ENCODE data around the gene MEA1. TPM values are rescaled to one million over a fixed set of nuclear protein-coding genes. Genes with fewer than 3 reads are reported as not detected.

MEA1 gene
- total RNA-seq, 3 donors from 2014 or later (not counting 1 experiment from before 2014, with no cell fraction given): 29.6 to 34.3 (median 34.2) TPM

DNA sequence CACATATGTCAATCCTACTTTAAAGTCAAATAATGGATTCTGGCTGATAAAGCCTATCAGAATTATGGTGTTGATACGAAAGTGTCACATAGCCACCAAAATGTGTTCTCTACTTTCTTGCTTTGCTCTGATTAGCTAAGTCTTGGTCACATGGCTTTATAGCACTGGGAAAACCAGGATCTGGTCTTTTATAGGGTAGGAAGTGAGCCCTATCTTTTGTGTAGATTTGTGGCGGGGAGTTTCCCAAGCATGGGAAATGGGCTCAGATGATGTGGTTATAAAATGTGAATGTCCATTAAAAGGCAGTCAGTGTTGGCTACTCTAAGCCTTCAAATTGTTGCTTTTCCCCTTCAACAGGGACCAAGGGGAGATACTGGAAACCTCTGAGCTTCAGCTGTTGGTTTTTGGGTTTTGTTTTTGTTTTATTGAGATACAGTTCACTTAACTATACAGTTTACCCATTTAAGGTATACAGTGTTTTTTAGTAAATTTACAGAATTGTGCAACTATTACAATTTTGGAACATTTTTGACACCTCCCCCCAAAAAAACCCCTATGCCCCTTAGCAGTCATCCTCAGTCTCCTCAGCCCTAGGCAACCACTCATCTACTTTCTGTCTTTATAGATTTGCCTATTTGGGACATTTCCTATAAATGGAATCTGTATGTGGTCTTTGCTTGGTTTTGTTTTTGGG lies 19.9 kb upstream of the MEA1 start:
- peaks cover 0 to 6% of the 10 kb centered on the region in 2 donors for H3K4me1 Mint-ChIP-seq
- 100% methylated on average over 2 of the region's 2 CpGs for WGBS (ENCODE audit: insufficient coverage)
- H3K36me3 ChIP-seq (ENCODE audit: control insufficient read depth, insufficient read depth, low read length): peaks cover 45% of the 10 kb centered on the region

DNA sequence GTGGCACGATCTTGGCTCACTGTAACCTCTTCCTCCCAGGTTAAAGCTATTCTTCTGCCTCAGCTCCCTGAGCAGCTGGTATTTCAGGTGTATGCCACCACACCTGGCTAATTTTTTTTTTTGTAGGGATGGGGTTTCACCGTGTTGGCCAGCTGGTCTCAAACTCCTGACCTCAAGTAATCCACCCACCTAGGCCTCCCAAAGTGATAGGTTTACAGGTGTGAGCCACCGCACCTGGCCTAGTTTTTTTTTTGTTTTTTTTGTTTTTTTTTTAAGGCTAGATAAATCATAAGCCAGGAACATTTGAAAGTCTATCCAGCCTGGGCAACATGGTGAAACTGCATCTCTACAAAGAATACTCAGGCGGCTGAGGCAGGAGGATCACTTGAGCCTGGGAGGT lies 18.6 kb upstream of the MEA1 start:
- no peak overlapping the region for H3K27ac ChIP-seq (ENCODE audit: low read length)
- DNase-seq (no peak), ATAC-seq (no peak)
- H3K4me1 ChIP-seq (ENCODE audit: control insufficient read depth, insufficient read depth, low read length): no peaks in the 10 kb centered on the region
- Mint-ChIP-seq H3K4me1 (peaks cover 0 to 6% of the 10 kb centered on the region in 2 donors), H3K36me3 (peaks cover 8% of the 10 kb centered on the region), H3K27me3 (ENCODE audit: low read depth in 2 of 2) (no peaks in the 10 kb centered on the region), H3K4me3 (no peak overlapping the region), H3K9me3 (no peaks in the 10 kb centered on the region), H3K27ac (no peak overlapping the region)
- intact Hi-C loops (cut with micrococcal nuclease): no loop called here
- H3K27me3 ChIP-seq (ENCODE audit: control insufficient read depth, insufficient read depth, low read length): no peaks in the 10 kb centered on the region
- TF ChIP-seq, protein P1, sequence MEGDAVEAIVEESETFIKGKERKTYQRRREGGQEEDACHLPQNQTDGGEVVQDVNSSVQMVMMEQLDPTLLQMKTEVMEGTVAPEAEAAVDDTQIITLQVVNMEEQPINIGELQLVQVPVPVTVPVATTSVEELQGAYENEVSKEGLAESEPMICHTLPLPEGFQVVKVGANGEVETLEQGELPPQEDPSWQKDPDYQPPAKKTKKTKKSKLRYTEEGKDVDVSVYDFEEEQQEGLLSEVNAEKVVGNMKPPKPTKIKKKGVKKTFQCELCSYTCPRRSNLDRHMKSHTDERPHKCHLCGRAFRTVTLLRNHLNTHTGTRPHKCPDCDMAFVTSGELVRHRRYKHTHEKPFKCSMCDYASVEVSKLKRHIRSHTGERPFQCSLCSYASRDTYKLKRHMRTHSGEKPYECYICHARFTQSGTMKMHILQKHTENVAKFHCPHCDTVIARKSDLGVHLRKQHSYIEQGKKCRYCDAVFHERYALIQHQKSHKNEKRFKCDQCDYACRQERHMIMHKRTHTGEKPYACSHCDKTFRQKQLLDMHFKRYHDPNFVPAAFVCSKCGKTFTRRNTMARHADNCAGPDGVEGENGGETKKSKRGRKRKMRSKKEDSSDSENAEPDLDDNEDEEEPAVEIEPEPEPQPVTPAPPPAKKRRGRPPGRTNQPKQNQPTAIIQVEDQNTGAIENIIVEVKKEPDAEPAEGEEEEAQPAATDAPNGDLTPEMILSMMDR (IDR thresholded peaks at IDR 0.05): no peak
- no peak overlapping the region for H3K4me3 ChIP-seq (ENCODE audit: low read length)
- 89% methylated on average over 3 of the region's 4 CpGs for WGBS (ENCODE audit: insufficient coverage)
- peaks cover 44% of the 10 kb centered on the region for H3K36me3 ChIP-seq (ENCODE audit: control insufficient read depth, insufficient read depth, low read length)
- no peaks in the 10 kb centered on the region for H3K9me3 ChIP-seq (ENCODE audit: control insufficient read depth, insufficient read depth, low read length)

More for the DNA sequence above, 19.9 kb upstream of the MEA1 start:
- no peak for ATAC-seq
- TF ChIP-seq, protein P1 (IDR thresholded peaks at IDR 0.05): no peak
- Histone ChIP-seq H3K4me1 (ENCODE audit: control insufficient read depth, insufficient read depth, low read length) (no peaks in the 10 kb centered on the region), H3K27ac (ENCODE audit: low read length) (no peak overlapping the region), H3K27me3 (ENCODE audit: control insufficient read depth, insufficient read depth, low read length) (no peaks in the 10 kb centered on the region), H3K4me3 (ENCODE audit: low read length) (no peak overlapping the region), H3K9me3 (ENCODE audit: control insufficient read depth, insufficient read depth, low read length) (no peaks in the 10 kb centered on the region)
- intact Hi-C loops (cut with micrococcal nuclease): no loop called here
- no peaks in the 10 kb centered on the region for H3K27me3 Mint-ChIP-seq (ENCODE audit: low read depth in 2 of 2)
- H3K36me3 Mint-ChIP-seq: no peaks in the 10 kb centered on the region
- H3K9me3 Mint-ChIP-seq: no peaks in the 10 kb centered on the region
- peak overlapping the region; percentile 6 to 30 for H3K27ac Mint-ChIP-seq
- no peak overlapping the region for H3K4me3 Mint-ChIP-seq
- no peak for DNase-seq

DNA sequence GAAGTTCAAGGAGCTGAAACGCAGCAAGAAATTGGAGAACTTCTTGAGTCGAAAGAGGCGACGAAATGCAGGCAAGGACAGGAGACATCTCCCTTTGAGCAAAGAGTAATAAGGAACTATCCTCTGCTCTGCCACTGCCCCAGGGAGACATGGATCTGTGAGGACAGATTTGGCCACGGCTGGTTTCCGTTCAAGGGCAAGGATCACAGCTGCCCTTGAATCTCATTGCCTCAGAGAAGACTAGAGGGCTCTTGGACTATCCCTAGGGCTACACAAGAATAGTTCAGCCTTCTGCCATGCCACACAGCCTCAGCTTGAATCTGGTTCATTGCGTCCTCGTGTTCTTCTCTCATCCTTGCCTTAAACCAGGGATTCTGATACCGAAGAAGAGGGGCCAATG lies 15.4 kb upstream of the MEA1 start:
- H3K36me3 ChIP-seq (ENCODE audit: control insufficient read depth, insufficient read depth, low read length): peaks cover 58% of the 10 kb centered on the region
- H3K27ac Mint-ChIP-seq: no peak overlapping the region

More for the DNA sequence above, 15.4 kb upstream of the MEA1 start:
- no peaks in the 10 kb centered on the region for H3K9me3 Mint-ChIP-seq
- 97% methylated on average over 9 of the region's 9 CpGs for WGBS (ENCODE audit: insufficient coverage)
- no peaks in the 10 kb centered on the region for H3K27me3 Mint-ChIP-seq (ENCODE audit: low read depth in 2 of 2)
- ATAC-seq (no peak), DNase-seq (no peak)
- peaks cover 9 to 12% of the 10 kb centered on the region in 2 donors for H3K4me1 Mint-ChIP-seq
- Histone ChIP-seq H3K4me3 (ENCODE audit: low read length) (no peak overlapping the region), H3K9me3 (ENCODE audit: control insufficient read depth, insufficient read depth, low read length) (no peaks in the 10 kb centered on the region), H3K27ac (ENCODE audit: low read length) (no peak overlapping the region), H3K27me3 (ENCODE audit: control insufficient read depth, insufficient read depth, low read length) (no peaks in the 10 kb centered on the region), H3K4me1 (ENCODE audit: control insufficient read depth, insufficient read depth, low read length) (no peaks in the 10 kb centered on the region)
- TF ChIP-seq, protein P1 (IDR thresholded peaks at IDR 0.05): no peak
- H3K4me3 Mint-ChIP-seq: no peak overlapping the region
- intact Hi-C loops (cut with micrococcal nuclease): no loop called here
- H3K36me3 Mint-ChIP-seq: peaks cover 8% of the 10 kb centered on the region
